Ovary (tissue), 9 donors: ENCODE measurements around the gene AGPAT4. TPM values are rescaled to one million over a fixed set of nuclear protein-coding genes. Genes with fewer than 3 reads are reported as not detected.

ENCODE experiments used
- DNase-seq, 5 donors: peaks; one replicate each; pipeline ENCODE4 v3.0.0-alpha.2; 2019 to 2020
- H3K27ac ChIP-seq, 2 donors: fragments of 200-600 bp; one replicate each; pipeline versions ENCODE4 v1.5.1 to v1.8.0; 2019 to 2022
- H3K27me3 ChIP-seq: fragments of 200-600 bp; one replicate; pipeline ENCODE4 v1.8.0; 2022
- H3K36me3 ChIP-seq: fragments of 200-600 bp; sonication (generic); one replicate; pipeline ENCODE4 v1.5.1; 2019
- H3K4me1 ChIP-seq: one replicate; pipeline ENCODE4 v1.8.1; 2013; ENCODE audit warnings: mild to moderate bottlenecking, moderate library complexity; ENCODE audit not compliant: insufficient read depth
- H3K4me3 ChIP-seq: fragments of 200-600 bp; sonication (generic); one replicate; pipeline ENCODE4 v1.5.1; 2017
- H3K9me3 ChIP-seq, 2 donors: fragments of 200-600 bp in 1 of 2; sonication (generic) in 1 of 2; one replicate each; pipeline versions ENCODE4 v1.5.1 to v1.8.1; 2013 to 2019; ENCODE audit warnings: mild to moderate bottlenecking in 1 of 2, moderate library complexity in 1 of 2
- CTCF ChIP-seq, 3 donors: fragments of 450-650 bp in 2 of 3; fragments of 200-600 bp in 1 of 3; IDR thresholded peaks; one replicate each; pipeline versions ENCODE4 v1.5.1 to v1.8.0; 2016 to 2022; ENCODE audit warnings: antibody characterized with exemption in 3 of 3, mild to moderate bottlenecking in 1 of 3
- EP300 ChIP-seq: sonication (generic); formaldehyde crosslinking; IDR thresholded peaks from one replicate; pipeline ENCODE4 v1.6.1; 2017; ENCODE audit warnings: antibody characterized with exemption
- POLR2A ChIP-seq: fragments of 450-650 bp; IDR thresholded peaks from one replicate; pipeline ENCODE4 v1.6.1; 2017; ENCODE audit warnings: antibody characterized with exemption, mild to moderate bottlenecking, moderate library complexity
- WGBS, 3 donors: extraction: QIAGEN DNeasy Blood & Tissue Kit in 1 of 3; methylation state at CpG; one replicate each; pipeline versions ENCODE4 v1.1.5 to v1.1.7; 2013 to 2017; 5-methylcytosine and 5-hydroxymethylcytosine counted together
- intact Hi-C, 4 donors: fragments of 100-400 bp; cut with DNase I; formaldehyde crosslinking; loops; one replicate each; pipeline versions ENCODE4 v1.11.0 to v1.15.1; 2022 to 2023
- polyA plus RNA-seq, 2 donors: library from polyadenylated mRNA; stranded (reverse); fragments of 200-250 nt in 1 of 2; fragments of 350-450 nt in 1 of 2; fragmentation: Illumina TruSeq in 1 of 2; extraction: RNeasy Lipid Tissue Mini Kit (QIAGEN cat#74804) in 1 of 2; gene quantifications; one replicate each; pipeline ENCODE4 v1.2.3, GENCODE V29; 2013 to 2014
- total RNA-seq, 7 donors: library from RNA; depleted of rRNA in 2 of 7; stranded (reverse); fragments of >200 nt in 2 of 7; fragmentation: NEBNext Ultra II Directional in 3 of 7; extraction: Animal tissue kit (Norgen Biotek cat#: 25700) in 3 of 7; gene quantifications; one replicate each; pipeline versions ENCODE4 v1.1.0 to v1.2.4, GENCODE V29; 2016 to 2023
- donor health status: DM: no; HTN: no; CAD: no; lungs with moderate emphysema.
- donor health status: DM: no; HTN: no; CAD: no.
- donor health status: Bipolar disorder and iron deficiency.
- donor health status: DM: yes; HTN: yes; CAD: no.
- donor health status: DM: no; HTN: no; CAD: no.
- donor health status: DM: yes; HTN: yes; CAD: no.

Gene AGPAT4
- total and polyA plus RNA-seq, 9 donors = 4.4 to 13.7 (median 8.9) TPM

DNA sequence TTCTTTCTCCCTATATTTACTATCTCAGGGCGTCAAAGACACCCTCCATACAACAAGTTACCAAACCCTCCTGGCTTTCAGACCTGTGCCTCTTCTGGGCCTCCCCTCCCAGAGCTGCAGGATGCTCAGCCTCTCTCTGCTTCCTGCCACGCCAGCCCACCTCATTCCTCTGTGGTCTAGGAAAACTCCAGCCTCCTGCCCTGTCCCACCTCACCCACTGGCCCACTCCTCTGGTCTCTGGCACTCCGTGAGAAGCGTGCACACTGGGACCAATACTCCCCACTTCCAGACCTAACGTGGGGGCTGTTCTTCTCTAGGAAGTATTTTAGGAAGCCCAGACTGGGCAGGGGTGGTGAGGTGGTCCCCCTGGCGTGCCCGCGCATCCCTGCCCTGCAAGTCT, 9.7 kb downstream of the AGPAT4 start:
- DNase-seq = no peak
- H3K36me3 ChIP-seq = no peaks in the 10 kb centered on the region
- peaks cover 6% of the 10 kb centered on the region for H3K4me1 ChIP-seq
- no peak for TF ChIP-seq EP300
- intact Hi-C loops = no loop called here
- no peak overlapping the region for H3K27ac ChIP-seq
- no peak overlapping the region for H3K4me3 ChIP-seq
- no peaks in the 10 kb centered on the region for H3K27me3 ChIP-seq
- H3K9me3 ChIP-seq = no peaks in the 10 kb centered on the region
- 92 to 97% (median 92%) methylated on average over 8 of the region's 8 CpGs for WGBS, 3 donors

DNA sequence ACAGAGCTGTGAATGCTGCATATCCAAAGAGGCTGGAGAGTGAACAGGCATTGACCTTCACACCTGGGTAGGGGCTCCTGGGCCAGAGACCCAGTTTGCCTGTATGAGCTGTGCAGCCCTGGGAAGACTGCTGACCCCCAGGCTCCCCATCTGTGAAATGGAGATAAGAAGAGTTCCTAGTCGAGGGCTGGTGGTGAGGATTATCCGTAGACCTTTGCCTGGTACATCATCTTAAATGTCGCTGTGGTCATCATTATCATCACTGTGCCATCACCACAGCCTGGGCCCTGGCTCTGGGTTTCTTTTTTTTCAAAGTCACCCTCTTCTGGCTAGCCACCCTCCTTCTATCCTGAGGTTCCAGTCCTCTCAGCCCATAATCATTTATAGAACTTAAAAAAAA, 12.0 kb downstream of the AGPAT4 start:
- no peaks in the 10 kb centered on the region for H3K27me3 ChIP-seq
- H3K4me3 ChIP-seq = no peak overlapping the region
- WGBS, 3 donors = 88 to 95% (median 92%) methylated on average over 3 of the region's 3 CpGs
- no peak overlapping the region for H3K27ac ChIP-seq
- no peaks in the 10 kb centered on the region for H3K4me1 ChIP-seq
- DNase-seq = no peak
- TF ChIP-seq POLR2A (no peak), CTCF (IDR thresholded peaks at IDR 0.05) (no peak), EP300 (no peak)
- H3K36me3 ChIP-seq = no peaks in the 10 kb centered on the region
- H3K9me3 ChIP-seq = no peaks in the 10 kb centered on the region
- intact Hi-C loops = no loop called here

- Histone ChIP-seq H3K4me3 (no peak overlapping the region), H3K27me3 (no peaks in the 10 kb centered on the region), H3K4me1 (no peaks in the 10 kb centered on the region), H3K9me3 (no peaks in the 10 kb centered on the region), H3K36me3 (no peaks in the 10 kb centered on the region), H3K27ac (no peak overlapping the region)
- intact Hi-C loops = no loop called here
- DNase-seq = no peak
- TF ChIP-seq EP300 = no peak
- TF ChIP-seq CTCF (IDR thresholded peaks at IDR 0.05) = no peak
- no peak for TF ChIP-seq POLR2A
- WGBS, 3 donors = 78 to 90% (median 85%) methylated on average over 8 of the region's 8 CpGs
These were observed 12.5 kb downstream of the AGPAT4 start for GRCh38 chr6:161261325-161261724.

DNA sequence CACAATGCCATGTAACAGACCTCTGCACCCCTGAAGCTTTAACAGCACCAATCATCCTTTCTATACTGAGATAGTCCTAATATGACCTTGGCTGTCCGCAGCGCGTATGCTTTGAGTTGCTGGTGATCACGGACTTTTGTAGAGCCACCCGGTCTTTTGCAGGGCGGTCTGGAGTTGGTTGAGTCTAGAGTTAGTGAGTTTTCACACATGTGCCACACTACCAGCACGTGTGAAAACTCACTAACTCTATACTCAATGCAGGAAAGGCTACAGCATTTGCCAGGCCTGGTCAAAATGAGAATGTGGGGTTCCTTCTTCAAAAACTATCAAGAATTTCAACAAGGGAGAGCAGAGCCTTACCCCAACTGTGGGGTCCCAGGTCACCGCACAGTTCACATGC, 14.6 kb downstream of the AGPAT4 start:
- Histone ChIP-seq H3K36me3 (no peaks in the 10 kb centered on the region), H3K4me1 (no peaks in the 10 kb centered on the region), H3K27me3 (no peaks in the 10 kb centered on the region), H3K4me3 (no peak overlapping the region), H3K9me3 (no peaks in the 10 kb centered on the region), H3K27ac (no peak overlapping the region)
- 95 to 97% (median 96%) methylated on average over 8 of the region's 8 CpGs for WGBS, 3 donors
- DNase-seq = no peak
- intact Hi-C loops = no loop called here
- TF ChIP-seq CTCF (IDR thresholded peaks at IDR 0.05) (no peak), POLR2A (no peak), EP300 (no peak)

DNA sequence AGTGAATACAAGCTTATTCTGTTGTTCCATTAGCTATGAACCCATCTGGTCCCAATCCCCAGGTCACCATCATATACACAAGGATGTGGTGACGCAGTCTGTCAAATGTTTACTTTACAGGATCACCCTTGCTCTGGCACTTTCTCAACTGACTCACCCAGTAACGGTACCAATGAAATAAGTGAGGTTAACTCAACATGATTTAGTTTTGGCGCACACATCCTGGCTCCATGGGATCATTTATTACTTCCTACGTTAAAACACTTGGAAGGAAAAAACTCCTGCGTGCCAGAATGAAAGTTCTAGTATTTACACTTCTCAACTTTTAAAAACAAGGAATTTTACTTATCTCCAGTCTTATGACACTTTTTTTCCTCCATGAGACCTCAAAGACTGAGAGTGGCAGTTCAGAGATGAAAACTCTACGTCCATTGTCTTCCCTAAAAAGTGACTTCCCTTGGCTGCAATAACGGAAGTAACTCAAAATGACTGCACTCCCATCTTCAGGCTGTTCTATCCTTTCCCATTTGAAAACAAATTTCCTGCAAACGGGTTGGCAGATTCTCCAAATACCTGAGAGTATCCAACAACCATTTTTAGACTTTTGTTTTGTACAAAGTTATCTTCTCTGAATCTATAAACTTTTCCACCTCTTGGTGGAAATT, 15.9 kb downstream of the AGPAT4 start:
- intact Hi-C loops = no loop called here
- H3K9me3 ChIP-seq = no peaks in the 10 kb centered on the region
- no peaks in the 10 kb centered on the region for H3K27me3 ChIP-seq
- H3K27ac ChIP-seq = no peak overlapping the region
- WGBS, 3 donors = 34 to 40% (median 35%) methylated on average over 8 of the region's 8 CpGs
- no peak for DNase-seq
- TF ChIP-seq POLR2A (no peak), CTCF (IDR thresholded peaks at IDR 0.05) (no peak), EP300 (no peak)
- H3K36me3 ChIP-seq = no peaks in the 10 kb centered on the region
- H3K4me3 ChIP-seq = no peak overlapping the region
- H3K4me1 ChIP-seq = no peaks in the 10 kb centered on the region
